GM19193 (cell line): Measurements from ENCODE around the gene ZBTB26.
A peak's percentile ranks its signal among the peaks of the same experiment; 100 is the strongest.

Source experiments
- POLR2A ChIP-seq: IDR thresholded peaks from 4 replicates; pipeline ENCODE4 v1.6.1; 2011; ENCODE audit not compliant: insufficient read depth, insufficient read length; ENCODE audit errors: extremely low read depth

ZBTB26 gene, protein sequence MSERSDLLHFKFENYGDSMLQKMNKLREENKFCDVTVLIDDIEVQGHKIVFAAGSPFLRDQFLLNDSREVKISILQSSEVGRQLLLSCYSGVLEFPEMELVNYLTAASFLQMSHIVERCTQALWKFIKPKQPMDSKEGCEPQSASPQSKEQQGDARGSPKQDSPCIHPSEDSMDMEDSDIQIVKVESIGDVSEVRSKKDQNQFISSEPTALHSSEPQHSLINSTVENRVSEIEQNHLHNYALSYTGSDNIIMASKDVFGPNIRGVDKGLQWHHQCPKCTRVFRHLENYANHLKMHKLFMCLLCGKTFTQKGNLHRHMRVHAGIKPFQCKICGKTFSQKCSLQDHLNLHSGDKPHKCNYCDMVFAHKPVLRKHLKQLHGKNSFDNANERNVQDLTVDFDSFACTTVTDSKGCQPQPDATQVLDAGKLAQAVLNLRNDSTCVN

GRCh38 chr9:122931226-122932121 lies at the start of gene ZBTB26:
TSS of gene ZBTB26 (minus strand) at chr9:122931512. CDS start at chr9:122919934, 11,578 bp downstream.
- TF ChIP-seq POLR2A = peak; percentile 86

DNA sequence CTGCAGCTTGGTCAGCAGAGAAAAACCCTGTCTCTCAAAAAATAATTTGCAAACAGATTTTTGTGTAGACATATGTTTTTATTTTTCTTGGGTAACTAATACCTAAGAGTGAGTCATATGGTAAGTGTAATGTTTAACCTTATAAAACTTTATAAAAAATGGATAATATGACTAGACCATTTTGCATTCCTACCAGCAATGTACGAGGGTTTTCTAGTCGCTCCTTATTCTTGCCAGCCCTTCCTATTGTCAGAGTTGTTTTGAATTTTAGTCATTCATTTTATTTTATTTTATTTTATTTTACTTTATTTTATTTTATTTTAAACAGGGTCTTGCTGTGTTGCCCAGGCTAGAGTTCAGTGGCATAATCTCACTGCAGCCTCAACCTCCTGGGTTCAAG lies 47.3 kb upstream of the ZBTB26 start:
- no peak for TF ChIP-seq POLR2A

DNA sequence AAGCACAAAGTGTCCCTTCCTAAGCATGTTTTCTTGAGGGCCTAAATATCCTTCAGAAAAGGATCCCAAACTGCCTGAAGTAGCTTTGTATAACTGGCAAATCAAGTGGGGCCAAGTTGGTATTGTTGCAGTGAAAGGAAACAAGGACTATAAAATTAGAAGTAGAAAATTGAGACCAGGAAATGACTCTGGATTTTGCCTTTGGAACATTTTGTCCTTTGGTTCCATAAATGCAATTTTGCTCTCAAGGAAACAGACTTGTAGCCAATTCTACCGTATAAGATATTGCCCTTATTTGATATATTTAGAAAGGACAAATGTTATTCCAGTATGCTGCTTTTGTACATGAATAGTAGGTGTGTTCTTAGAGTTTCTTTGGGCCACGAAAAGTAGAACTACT lies 43.9 kb upstream of the ZBTB26 start:
- no peak for TF ChIP-seq POLR2A

GRCh38 chr9:122961139-122961538 lies 29.8 kb upstream of the ZBTB26 start:
- no peak for TF ChIP-seq POLR2A

DNA sequence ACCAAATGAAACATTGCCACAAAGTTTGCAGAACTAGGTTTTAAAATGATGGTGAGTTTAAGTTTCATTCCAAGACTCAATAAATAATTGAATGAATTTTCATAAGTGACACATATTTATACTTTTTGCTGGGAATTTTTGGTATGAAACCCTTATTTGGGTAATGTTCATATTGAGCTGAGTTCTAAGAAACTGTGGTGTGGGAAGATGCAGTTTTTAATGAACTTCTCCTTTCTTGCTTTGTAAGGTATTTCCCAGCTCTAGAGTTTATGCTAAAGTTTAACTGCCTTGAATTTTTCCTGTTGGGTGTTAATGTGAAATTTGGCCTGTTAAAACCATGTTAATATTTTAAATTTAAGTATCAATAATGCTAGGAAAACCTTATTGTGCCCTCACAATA lies 24.6 kb upstream of the ZBTB26 start:
- no peak for TF ChIP-seq POLR2A

DNA sequence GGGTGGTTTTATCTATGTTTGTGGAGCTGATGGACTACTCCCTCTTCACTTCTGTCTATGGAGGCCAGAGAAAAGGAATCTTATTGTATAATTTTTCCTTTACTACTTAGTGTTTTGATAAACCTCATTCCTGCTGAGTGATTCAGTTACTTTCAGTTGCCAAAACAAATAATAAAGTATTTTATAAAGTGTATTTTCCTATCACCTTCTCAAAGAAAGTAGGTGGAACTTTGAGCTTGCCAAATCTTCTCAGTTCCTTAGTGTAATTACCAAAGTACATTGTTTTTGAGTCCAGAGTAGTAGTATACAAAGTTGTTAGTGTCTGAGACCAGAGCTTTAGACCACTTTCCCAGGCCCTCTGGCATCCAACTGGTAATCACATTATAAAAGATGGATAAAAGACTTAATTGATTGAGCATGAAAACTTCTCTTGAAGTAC lies 23.0 kb upstream of the ZBTB26 start:
- no peak for TF ChIP-seq POLR2A

DNA sequence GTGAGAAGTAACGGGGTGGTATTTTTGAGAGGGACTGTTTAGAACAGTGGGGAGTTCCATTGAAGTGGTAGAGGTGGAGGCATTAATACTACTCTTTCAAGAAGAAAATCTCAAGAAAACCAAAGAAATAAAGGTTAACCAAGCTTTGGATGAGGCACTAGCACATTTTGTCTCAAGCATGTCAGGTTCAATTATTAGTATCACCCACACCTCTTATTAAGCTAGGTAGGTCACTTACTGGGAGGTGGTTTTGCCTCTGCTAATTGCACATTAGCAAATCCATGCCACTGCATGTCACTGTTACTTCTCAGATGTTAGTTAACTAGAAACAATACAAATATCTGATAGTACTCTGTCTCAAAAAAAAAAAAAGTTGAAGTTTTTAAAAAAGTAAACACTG lies 19.7 kb upstream of the ZBTB26 start:
- no peak for TF ChIP-seq POLR2A

GRCh38 chr9:122950263-122950662 lies 19.0 kb upstream of the ZBTB26 start:
- no peak for TF ChIP-seq POLR2A

- no peak for TF ChIP-seq POLR2A
These were observed 18.4 kb upstream of the ZBTB26 start for GRCh38 chr9:122949696-122950095.

GRCh38 chr9:122948313-122948712 lies 17.0 kb upstream of the ZBTB26 start:
- TF ChIP-seq POLR2A = no peak

GRCh38 chr9:122946461-122947005 lies 15.2 kb upstream of the ZBTB26 start:
- no peak for TF ChIP-seq POLR2A

DNA sequence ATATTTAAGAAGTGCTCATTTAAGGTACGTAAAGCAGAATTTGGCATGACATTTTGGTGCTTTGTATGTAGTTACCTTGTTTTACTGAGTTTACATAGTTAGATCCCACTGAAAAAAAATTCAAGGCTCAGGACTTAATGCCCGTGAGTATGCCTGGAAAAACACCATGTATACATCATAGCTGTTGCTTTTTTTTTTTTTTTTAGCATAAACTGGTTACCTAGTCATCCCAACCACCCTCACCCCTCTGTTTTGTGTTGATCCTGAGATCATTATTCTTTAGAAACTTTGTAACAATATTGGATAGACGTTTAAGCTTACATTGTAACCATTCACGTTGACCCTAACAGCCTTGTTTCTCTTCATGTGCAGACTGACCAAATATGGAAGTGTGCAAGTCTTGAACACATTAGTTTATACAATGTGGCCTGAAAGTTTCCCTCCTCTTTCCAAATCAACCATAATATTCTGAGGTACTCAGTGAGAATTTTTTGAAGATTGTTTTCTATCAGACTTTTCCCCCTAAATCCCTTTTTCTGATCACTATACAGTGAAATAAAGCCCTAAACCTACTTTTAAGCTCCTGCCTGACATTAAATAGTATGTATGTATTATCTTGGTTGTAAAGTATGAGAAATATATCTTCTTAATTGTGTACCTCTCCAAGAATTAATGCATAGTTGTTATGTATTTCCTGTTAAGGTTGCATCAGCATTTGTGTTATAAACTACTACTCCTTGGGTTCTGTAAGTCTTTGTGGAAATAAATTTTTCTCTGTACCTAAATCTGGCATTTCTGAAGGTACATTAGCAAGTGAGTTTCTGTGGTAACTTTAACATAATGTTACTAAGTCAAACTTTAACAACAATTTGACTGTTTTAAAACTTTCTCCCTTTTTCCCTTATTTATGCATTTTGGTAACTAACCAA lies 13.9 kb upstream of the ZBTB26 start:
- no peak for TF ChIP-seq POLR2A

GRCh38 chr9:122941582-122942234 lies 10.4 kb upstream of the ZBTB26 start:
- TF ChIP-seq POLR2A = no peak
